GM19193 (cell line): ENCODE measurements around the gene MPST.

ENCODE experiments used
- POLR2A ChIP-seq: IDR thresholded peaks from 4 replicates; pipeline ENCODE4 v1.6.1; 2011; ENCODE audit not compliant: insufficient read depth, insufficient read length; ENCODE audit errors: extremely low read depth

MPST gene

DNA sequence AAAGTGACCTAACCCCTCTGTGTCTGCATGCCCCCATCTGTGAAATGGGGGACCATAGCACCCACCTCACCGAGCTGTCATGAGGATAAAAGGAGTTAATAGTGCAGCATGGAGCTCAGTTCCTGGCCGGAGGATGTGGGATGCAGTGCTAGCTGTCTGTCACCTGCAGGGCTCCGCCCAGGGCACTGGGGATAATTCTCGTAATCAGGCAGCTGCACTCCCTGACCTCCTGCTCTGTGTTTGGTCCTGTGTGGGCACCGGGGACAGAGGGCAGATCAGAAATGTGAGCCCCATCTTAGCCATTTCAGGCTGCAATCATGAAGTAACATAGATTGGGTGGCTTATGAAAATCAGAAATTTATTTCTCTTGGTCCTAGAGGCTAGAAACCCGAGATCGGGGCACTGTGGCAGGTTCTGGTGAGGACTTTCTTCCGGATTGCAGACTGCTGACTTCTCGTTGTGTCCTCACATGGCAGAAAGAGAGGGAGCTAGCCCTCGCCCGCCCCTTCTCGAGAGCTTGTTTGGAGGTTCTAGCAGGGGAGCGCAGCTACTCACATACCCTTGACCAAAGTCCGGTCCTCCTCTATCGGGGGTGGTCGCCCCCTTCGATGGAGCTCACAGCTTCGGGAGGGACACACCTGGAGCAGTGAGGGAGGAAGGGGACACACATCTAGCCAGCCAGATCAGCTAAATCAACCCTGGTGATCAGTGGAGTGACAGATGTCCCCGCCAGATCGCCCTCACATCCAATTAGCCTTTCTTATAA is 35.2 kb downstream of the MPST start:
- TF ChIP-seq POLR2A: no peak

- TF ChIP-seq POLR2A: no peak
Measured at GRCh38 chr22:37056246-37056645, 36.7 kb downstream of the MPST start.

DNA sequence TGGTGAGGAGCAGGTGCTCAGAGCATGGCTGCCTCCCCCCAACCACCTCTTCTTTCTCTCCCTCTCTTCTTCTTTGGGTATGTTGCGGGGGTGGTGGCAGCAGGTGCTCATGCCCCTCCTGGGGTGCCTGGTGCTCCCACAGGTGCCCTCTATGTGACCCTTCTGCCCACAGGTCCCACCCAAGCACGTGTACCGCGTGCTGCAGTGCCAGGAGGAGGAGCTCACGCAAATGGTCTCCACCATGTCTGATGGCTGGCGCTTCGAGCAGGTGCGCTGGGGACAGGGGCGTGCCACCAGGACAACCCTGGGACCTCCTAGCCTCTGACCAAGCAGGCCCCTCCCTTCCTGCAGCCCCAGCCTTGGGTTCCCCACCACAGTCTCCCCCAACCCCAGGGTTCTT is 37.7 kb downstream of the MPST start:
- TF ChIP-seq POLR2A: no peak

DNA sequence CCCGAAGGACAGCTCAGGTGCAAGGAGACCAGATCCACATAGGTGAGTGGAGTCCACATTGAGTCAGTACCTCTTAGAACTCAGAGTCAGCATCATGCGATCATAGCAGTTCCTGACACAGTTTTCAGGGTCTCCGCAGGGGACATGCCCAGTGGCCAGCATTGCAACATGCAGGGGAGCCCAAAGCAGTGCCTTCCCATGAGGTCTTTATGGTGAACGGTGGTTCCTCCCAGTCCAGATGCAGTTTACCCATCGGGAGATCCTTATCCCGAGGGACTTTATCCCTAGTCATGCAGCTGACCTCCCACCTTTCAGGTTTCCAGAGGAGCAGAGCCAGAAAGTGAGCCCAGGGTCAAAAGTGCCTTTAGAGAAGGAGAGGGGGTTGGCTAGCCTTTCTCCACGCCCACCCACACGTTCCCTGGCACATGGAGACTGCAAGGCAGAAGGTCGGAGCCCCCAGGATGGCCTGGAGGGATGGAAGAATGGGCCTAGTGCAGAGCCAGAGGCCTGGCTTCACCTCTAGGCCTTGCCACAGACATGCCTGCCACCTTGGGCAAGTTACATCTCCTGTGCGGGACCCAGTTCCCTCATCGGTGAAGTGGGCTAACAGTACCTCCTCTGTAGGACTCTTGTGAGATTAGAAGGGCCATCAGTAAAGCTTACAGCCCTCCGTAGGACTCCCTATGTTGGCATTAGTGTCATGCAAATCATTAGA is 38.4 kb downstream of the MPST start:
- TF ChIP-seq POLR2A: no peak

- TF ChIP-seq POLR2A: no peak
Measured at GRCh38 chr22:37058917-37059701, 39.6 kb downstream of the MPST start.

- no peak for TF ChIP-seq POLR2A
Measured at GRCh38 chr22:37059876-37060449, 40.4 kb downstream of the MPST start.

DNA sequence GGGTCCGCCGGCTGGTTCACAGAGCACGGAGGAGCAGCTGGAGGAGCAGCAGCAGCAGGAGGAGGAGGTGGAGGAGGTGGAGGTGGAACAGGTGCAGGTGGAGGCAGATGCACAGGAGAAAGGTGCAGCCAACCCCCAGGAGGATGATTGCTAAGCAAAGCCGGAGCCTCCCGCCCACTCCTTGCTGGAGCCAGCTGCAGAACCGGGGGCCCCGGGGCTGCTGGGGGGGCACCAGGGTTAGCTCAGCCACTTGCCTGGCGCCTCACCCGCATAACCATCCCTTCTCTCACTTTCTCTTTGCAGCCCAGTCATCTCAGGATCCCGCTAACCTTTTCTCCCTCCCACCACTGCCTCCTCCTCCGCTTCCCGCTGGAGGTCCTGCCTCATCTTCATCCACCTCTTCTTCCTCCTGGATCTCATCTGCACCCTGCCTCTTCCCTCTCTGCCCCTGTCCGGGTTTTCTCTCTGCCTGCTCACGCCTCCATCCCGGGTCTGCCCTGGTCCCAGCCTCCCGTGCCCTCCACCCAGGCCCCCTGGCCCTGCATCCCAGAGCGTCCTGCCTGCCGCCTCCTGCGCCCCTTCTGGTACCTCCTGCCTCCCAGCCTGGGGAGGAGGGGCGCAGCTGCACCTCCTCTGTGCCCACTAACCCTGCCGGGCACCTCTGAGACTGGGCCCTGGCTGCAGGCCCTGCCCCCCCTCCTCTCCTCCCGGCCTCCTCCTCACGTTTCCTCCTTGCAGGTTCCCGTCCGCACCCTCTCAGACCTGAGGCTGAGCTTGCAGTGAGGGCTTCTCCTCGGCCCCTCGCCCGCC is 41.5 kb downstream of the MPST start:
- no peak for TF ChIP-seq POLR2A

GRCh38 chr22:37061611-37062375 is 42.3 kb downstream of the MPST start:
- TF ChIP-seq POLR2A: no peak

DNA sequence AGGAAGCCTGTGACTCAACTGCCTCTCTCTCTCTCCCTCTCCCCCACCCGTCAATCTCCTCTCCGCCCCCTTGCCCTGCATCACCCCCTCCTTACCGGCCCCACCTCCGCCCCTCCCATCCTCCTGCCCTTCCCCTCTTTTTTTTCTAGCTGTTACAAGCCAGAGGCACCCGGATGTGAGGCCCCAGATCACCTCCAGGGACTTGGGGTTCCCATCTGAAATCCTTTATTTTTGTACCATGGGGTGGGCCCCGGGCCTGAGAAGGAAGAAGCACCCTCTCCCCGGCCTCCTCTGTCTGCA is 42.8 kb downstream of the MPST start:
- TF ChIP-seq POLR2A: no peak

DNA sequence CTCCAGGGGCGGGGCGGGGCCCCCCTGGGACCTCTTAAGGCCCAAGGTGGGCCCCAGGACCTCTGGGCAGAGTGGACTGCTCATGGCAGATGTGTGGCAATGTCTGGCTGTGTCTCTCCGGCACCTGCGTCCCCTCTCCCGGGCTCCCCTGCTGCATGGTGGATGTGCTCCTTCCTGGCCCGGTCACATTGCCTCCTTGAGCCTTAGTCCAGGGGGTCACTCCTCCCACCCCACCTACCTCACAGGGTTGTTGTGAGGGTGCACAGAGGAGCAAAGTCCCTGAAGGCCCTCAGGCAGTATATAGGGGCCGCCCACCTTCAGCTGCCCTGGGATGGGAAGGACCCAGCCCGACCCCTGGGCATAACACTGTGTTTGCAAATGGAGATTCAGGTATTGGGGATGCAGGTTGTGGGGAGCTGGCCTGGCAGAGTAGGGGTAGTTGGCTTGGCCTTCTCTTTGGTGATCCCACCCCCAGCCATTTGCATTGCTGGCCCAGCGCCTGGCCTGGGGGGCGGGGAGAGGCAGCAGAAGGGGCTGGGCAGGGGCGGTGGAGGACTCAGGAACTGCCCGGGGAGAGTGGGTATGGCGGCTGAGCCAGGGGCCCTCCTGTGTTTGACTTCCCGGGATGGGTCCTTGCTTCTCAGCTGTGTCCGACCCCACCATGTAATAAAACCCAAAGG is 43.3 kb downstream of the MPST start:
- TF ChIP-seq POLR2A: no peak

DNA sequence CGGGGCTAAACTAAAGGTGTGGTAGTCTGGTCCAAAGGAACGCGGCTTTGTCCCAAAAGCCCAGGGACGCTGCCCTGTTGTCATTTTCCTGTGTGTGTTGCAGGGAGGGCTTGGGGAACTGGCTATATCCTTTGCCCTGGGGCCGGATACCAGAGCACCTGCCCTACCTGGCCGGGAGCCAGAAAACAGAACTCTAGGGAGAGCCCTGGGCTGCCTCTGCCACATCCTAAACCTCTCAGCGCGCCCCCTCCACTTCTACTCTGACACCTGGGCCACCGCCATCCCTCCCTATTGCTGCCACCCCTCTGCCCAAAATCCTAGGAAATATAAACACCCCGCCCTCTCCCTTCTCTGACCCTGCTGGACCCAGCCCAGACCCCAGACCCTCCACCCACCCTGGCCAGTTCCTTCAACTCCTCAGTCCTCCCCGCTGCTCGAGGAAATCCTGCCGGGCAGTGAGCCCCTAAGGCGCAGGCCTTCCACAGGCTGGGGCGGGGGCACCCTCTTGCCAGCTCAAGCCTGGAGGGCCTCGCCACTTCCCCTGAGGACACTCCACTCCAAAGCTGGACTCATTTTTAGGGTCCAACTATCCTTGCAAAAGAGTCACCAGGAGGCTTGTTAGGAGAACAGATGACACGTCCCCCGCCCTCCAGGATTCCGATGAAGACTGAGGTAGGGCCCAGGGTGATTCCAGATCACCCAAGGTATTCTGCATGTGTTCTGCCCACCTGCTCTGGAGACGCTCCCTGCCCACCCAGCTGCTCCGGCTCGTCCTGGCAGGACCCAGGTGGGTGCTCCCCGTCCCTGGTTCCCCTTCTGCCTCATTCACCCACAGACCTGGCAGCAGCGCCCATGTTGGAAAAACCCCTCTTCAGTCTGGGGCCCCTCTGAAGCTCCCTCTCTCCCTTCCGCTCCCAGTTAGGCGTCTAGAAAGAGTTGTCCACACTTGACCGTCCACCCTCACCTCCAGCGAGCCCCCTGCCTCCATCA is 44.2 kb downstream of the MPST start:
- TF ChIP-seq POLR2A: no peak

- no peak for TF ChIP-seq POLR2A
Measured at GRCh38 chr22:37064553-37064952, 45.0 kb downstream of the MPST start.
